ENCODE data around the gene MRPL28. TPM values are rescaled to one million over a fixed set of nuclear protein-coding genes. Genes with fewer than 3 reads are reported as not detected.
A peak's percentile ranks its signal among the peaks of the same experiment; 100 is the strongest.
"Not testable (repeated sequence)": the region's sequence is repeated elsewhere in the genome, so short reads cannot be mapped to it uniquely, and the experiment has no call there.

The MRPL28 gene
- polyA plus RNA-seq, 4 donors: 36.9 to 82.5 (median 65.4) TPM

DNA sequence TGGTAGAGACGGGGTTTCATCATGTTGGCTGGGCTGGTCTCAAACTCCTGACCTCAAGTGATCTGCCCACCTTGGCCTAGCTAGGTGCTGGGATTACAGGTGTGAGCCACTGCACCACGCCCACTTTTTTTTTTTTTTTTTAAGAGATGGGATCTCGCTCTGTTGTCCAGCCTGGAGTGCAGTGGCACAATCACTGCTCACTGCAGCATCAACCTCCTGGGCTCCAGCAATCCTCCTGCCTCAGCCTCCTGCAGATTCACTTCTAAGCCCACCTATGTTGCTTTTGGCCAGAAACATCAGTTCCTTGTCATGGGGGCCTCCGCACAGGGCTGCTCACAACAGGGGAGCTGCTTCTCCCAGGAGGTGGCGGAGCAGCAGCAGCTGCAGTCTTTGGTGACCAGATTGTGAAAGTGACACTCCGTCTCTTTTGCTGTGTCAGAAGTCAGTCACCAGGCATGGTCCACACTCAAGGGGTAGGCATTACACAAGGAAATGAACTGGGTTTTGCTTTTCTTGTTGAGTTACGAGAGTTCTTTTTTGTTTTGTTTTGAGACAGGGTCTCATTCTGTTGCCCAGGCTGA, 22.2 kb upstream of the MRPL28 start:
- no peak for DNase-seq (ENCODE audit: low read depth in 4 of 4, low spot score in 3 of 4)

DNA sequence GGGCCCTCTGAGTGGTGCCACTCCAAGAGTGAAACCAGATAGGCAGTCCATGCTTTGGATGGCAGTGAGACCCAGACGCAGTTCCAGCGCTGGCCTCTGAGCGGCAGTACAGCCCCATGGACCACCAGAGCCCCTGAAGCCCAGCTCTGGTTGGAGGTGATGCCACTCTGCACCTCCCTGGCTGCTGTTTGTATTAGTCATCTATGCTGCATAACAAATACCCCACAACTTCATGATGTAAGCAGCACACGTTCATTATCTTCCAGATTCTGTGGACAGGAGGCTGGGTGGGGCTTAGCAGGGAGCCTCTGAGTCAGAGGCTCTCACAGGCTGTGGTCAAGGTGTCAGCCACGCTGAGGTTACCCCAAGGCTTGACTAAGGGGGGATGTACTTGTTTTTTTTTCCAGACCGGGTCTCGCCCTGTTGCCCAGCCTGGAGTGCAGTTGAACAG, 21.6 kb upstream of the MRPL28 start:
- DNase-seq (ENCODE audit: low read depth in 4 of 4, low spot score in 3 of 4): no peak

DNA sequence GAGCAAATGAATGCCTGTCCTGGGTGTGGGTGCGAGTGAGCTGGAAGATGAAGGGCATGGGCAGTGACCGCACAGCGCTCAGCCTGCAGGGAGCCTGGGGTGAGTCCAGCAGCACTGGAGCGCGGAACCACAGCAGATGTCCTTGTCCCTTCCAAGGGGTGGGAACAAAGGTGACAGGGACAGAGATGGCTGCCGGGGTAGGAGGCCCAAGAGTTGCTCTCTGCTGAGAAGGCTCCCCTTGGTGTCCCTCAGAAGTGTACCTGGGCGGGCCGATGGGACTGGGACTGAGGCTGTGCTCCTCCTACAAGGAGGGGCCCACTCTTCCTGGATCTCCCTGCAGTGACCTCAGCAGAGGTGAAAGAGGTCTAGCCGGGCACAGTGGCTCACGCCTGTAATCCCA, 19.0 kb upstream of the MRPL28 start:
- no peak for DNase-seq (ENCODE audit: low read depth in 4 of 4, low spot score in 3 of 4)

DNA sequence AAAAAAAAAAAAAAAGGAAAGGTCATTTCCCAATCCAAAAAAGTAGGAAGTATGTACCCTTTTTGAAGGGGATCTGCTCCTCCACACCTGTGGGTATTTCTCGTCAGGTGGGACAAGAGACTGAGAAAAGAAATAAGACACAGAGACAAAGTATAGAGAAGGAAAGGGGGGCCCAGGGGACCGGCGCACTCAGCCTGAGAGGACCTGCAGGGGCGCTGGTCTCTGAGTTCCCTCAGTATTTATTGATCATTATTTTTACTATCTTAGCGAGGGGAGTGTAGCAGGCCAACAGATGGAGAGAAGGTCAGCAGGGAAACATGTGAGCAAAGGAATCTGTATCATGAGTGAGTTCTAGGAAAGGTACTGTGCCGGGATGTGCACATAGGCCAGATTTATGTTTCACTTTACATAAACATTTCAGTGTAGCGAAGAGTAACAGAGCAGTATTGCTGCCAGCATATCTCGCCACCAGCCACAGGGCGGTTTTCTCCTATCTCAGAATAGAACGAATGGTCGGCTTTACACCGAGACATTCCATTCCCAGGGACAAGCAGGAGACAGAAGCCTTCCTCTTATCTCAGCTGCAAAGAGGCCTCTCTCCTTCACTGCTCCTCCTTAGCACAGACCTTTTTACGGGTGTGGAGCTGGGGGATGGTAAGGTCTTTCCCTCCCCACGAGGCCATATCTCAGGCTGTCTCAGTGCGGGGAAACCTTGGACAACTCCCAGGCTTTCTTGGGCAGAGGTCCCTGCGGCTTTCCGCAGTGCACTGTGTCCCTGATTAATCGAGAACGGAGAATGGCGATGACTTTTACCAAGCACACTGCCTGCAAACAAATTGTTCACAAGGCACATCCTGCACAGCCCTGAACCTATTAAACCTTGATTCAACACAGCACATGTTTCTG, 17.7 kb upstream of the MRPL28 start:
- not testable (repeated sequence) for DNase-seq (ENCODE audit: low read depth in 4 of 4, low spot score in 3 of 4)

DNA sequence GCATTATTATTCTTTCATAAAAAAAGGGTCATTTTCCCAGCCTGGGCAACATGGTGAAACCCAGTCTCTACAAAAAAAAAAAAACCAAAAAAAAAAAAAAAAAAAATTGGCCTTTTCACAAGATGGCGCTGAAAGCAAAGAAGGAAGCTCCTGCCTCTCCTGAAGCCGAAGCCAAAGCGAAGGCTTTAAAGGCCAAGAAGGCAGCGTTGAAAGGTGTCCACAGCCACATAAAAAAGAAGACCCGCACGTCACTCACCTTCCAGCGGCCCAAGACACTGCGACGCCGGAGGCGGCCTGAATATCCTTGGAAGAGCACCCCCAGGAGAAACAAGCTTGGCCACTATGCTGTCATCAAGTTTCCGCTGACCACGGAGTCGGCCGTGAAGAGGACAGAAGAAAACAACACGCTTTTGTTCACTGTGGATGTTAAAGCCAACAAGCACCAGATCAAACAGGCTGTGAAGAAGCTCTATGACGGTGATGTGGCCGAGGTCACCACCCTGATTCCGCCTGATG, 16.4 kb upstream of the MRPL28 start:
- no peak for DNase-seq (ENCODE audit: low read depth in 4 of 4, low spot score in 3 of 4)

DNA sequence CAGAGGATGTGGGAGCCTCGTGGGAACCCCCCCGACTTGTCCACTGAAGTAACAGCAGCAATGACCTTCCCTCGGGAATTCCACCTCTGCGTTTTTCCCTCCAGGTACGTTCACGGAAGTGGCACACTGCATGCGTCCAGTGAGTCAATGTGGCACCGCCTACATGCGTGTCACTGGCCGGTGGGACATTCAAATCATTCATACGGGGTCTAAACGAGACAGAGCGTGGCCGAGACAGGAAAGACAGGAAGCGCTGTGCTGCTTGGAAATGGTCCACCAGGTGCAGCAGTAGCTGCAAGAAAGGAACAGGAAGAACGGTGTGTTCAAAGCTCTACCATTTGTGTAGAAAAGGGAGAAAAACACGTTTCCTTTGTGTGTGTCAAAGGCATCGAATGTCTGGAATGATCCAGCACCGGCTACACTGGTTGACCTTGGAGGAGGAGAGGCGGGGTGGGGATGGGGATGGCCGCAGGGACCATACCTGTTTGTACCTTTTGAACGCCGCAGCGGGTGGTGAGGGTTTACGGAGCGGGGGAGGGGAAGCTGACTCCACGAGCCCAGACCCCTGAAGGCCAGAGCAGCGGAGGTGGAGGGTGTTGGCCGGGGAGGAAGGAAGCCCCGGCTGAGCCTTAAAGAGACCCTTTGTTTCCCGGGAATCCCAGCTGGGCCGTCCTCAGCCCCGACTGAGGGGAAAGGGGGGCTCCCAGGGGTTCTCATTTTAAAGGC, 13.2 kb upstream of the MRPL28 start:
- peak in 1 of 4 donors; percentile 67 for DNase-seq (ENCODE audit: low read depth in 4 of 4, low spot score in 3 of 4)

DNA sequence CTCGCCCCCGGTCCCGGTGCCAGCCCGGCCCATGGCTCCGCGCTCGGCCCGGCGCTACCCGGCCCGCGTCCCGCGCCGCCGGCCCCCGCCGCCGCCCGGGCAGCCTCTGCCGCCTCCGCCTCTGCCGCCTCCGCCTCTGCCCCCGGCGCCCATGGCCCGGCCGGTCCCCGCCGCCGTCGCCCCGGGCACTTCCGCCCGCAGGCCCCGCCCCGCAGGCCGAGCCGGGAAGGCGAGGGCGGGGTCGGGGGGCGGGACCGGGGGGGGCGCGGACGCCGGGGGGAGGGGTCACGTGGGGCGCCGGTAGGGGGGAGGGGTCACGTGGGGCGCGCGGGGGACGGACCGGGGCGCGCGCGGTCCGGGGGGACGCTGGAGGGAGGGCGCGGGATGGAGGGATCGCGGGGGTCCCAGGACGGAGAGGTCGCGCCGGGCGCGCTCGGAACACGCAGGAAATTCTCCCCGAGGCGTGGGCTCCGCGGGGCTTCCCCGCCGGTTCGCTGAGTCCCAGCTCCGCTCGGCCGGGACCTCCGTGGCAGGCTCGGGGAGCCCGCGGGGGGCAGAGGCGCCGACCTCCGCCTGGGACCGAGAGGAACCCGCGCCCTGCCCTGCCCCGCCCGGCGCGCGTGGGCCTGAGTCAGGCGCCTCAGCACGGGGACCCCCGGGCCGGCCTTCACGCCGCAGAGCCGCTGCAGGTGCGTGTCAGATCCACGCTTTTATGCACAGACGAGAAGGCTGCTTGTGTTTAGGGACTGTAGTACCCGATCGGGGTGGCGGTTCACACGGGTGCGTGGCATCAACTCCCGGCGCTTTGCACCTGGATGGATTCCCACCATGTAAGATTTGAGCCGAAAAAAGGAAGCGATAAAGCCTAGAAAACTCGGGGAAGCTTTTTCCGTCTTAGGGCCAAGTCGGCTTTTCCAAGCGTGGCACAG, 11.7 kb upstream of the MRPL28 start, which contains the start of gene PGAP6:
Gene PGAP6 (minus strand): TSS at position 190 of the 929 bp plus-strand sequence. CDS start 157 bp downstream, at position 33.
- no peak for DNase-seq (ENCODE audit: low read depth in 4 of 4, low spot score in 3 of 4)

DNA sequence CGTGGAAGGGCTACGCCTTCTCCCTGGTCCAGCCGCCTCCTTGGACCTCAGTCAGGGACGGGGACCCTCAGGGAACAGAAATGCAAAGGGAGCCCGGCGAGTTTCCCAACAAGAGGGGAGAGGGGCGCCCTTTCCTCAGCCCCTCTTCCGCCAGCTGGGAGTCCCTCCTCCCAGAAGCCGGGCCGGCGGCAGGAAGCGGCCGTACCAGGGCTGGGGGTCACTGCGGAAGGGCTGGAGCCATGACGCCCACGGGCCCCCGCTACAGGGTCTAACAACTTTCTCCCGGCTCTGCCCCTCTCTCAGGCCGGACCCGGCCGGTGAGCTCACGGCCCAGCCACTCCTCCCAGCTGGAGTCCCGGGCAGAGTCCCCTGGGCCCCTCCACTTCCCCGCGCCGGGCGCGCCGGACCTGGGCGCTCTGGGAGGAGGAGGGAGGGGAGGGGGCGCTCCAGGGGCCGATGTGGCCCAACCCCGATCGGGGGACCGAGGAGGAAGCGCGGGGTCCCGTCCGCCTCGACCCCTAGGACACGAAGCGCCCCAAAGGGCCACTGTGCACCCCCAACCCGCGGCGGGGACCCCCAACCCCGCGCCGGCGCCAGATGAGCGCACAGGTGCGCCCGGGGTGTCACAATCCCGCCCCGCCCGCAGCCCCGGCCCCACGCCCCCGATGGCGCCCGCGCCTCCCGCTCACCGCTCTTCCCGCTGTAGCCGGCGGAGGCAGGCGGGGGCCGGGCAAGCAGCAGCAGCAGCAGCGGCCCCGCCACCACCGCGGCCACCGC, 10.9 kb upstream of the MRPL28 start:
- no peak for DNase-seq (ENCODE audit: low read depth in 4 of 4, low spot score in 3 of 4)

DNA sequence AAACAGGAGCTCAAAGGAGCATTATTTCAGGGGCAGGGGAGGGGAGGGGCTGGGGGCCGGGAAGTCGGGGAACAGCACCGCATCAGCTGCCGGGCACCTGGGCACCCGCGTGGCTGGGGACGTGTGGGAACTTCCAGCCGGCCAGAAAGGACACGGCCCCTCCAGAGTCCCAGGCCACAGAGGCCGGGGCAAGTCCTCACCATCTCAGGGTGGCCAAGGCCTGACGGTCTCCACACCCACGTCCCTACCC, 10.3 kb upstream of the MRPL28 start:
- DNase-seq (ENCODE audit: low read depth in 4 of 4, low spot score in 3 of 4): no peak

DNA sequence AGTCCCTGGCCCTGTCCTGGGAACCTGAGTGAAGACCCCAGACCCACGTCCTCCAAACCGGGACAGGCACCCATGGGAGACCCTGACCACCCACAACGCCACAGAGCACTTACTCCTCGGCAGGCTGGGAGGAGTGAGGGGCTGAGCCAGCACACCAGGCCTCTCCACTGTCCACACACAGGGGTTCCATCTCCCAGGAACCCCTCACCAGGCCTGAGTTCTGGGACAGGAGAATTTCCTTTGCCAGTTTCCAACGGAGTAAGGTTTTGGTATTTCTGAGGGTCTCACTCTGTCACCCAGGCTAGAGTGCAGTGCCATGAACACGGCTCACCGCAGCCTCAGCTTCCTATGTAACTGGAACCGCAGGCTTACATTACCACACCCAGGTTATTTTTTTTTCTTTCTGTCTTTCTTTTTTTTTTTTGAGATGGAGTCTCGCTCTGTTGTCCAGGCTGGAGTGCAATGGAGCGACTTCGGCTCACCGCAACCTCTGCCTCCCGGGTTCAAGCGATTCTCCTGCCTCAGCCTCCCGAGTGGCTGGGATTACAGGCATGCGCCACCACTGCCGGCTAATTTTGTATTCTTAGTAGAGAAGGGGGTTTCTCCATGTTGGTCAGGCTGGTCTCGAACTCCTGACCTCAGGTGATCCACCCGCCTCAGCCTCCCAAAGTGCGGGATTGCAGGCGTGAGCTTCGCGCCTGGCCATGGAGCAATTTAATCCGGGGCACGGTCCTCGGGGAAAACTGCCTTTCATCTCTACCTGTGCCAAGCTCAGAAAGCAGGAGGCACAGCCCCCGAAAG, 9.8 kb upstream of the MRPL28 start:
- no peak for DNase-seq (ENCODE audit: low read depth in 4 of 4, low spot score in 3 of 4)

DNA sequence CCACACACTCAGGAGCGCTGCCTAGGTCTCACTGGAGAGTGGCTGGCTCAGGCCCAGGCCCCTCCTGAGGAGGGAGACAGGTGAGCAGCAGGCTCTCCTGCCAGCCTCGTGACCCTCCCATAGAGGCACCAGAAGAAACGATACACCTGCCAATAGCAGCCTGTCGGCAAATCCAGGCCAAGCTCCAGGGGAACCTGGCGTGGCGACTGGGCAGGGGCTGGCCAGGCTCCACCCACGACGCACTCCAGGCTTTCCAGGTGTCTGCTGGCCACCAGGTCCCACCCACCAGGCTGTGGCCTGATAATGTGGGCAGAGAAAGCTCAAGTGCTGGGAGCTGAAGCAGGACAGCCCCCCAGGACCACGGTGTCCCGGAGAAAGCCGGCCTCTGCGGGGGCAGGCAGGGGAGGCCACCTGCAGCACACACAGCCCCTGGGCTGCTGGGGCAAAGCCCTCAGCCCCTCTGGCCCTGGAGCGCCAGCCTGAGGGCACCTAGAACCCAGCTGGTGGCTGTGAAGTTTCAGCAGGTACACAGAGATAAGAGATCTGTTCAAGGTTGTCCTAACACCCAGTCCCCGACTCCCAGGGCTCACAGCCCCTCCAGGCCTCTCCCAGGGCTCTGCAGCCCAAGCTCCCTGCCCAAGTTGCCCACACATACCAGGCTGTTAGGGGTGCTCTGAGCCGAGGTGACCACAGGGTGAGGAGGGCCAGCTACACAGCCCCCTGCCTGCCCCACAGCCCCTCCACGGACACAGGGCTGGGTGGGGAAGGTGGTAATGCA, 9.0 kb upstream of the MRPL28 start:
- DNase-seq (ENCODE audit: low read depth in 4 of 4, low spot score in 3 of 4): no peak

DNA sequence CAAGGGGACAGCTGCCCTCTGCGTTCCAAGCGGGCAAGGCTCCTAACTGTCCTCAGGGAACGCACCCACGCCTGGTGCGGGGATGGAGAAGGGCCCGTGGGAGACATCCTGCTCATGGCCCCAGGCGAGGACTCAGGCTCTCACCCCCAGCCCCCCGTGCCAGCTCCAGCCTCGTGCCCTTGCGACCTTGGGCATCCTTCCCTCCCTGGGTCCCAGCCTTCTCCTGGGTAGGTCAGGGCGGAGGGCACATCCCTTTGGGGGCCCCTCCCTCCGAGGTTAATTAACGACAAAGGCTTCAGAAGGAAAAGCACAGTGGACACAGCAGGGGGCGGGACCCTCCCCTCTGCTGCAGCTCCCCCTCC, 8.5 kb upstream of the MRPL28 start:
- no peak for DNase-seq (ENCODE audit: low read depth in 4 of 4, low spot score in 3 of 4)

DNA sequence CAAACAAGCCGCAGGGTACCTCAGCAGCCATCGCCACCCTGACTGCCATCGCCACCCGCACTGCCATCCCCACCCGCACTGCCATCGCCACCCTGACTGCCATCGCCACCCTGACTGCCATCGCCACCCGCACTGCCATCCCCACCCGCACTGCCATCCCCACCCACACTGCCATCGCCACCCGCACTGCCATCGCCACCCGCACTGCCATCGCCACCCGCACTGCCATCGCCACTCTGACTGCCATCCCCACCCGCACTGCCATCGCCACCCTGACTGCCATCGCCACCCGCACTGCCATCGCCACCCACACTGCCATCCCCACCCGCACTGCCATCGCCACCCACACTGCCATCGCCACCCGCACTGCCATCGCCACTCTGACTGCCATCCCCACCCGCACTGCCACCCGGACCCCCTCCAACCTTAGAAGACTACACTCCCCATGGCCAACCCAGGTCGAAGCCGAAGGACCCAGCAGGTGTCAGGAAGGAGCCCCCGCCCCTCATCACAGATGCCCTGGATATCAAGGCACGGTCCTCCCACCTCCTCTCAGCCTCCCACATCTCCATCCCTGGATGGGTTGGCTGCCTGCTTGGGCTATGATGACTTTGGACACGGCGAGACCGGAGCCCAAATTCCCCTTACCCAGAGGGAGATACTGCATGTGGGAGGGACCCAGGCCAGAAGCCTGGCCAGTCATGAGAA, 7.9 kb upstream of the MRPL28 start:
- not testable (repeated sequence) for DNase-seq (ENCODE audit: low read depth in 4 of 4, low spot score in 3 of 4)

DNA sequence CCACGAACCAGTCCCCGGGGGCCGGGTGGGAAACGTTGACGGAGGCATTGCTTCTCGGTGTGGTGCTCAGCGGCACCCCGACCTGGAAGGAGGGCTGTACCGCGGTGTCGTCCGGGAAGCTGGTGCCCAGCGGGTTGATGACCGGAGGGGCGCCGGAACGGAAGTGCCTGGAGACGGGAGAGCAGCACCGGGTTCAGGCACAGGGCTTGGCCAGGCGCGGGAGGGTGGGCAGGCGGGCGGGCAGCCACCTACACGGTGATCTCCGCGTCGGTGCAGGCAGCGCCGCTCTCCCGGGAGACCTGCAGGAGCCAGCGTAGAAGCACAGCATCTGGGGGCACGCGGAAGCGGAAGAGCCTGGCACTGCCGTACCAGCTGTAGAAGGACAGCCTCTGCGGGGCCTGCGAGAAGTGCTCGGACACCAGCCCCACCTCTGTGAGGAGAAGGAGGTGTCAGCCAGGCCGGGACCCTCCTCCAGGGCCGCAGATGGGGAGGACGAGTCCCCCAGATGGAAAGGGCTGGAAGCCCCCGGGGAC, 7.1 kb upstream of the MRPL28 start:
- no peak for DNase-seq (ENCODE audit: low read depth in 4 of 4, low spot score in 3 of 4)

DNA sequence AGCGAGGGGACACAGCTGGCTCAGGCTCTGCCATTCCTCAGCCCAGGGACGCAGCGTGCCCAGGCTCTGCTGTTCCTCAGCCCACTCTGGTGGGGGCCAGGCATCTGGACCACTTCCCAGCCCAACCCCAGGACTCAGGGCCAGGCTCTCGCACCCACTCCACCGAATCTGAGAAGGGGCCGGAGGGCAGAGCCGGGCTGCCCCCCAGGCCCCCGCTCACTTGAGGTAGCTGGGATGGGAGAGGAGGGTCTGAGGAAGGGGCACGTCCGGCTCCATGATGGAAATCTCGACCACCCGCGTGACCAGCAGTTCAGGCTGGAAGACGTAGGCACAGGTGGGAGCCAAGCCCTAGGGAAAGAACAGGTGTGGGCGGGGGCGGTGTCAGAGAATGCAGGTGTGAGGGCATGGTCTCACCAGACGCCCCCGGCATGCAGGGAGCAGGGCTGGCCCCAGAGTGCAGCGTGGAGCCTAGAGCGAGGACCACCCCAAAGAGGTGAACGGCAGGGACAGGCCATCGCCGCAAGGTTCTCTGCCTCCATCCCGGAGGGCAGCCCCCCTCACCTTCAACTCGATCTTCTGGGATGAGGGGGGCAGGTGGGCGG, 6.6 kb upstream of the MRPL28 start:
- DNase-seq (ENCODE audit: low read depth in 4 of 4, low spot score in 3 of 4): no peak

DNA sequence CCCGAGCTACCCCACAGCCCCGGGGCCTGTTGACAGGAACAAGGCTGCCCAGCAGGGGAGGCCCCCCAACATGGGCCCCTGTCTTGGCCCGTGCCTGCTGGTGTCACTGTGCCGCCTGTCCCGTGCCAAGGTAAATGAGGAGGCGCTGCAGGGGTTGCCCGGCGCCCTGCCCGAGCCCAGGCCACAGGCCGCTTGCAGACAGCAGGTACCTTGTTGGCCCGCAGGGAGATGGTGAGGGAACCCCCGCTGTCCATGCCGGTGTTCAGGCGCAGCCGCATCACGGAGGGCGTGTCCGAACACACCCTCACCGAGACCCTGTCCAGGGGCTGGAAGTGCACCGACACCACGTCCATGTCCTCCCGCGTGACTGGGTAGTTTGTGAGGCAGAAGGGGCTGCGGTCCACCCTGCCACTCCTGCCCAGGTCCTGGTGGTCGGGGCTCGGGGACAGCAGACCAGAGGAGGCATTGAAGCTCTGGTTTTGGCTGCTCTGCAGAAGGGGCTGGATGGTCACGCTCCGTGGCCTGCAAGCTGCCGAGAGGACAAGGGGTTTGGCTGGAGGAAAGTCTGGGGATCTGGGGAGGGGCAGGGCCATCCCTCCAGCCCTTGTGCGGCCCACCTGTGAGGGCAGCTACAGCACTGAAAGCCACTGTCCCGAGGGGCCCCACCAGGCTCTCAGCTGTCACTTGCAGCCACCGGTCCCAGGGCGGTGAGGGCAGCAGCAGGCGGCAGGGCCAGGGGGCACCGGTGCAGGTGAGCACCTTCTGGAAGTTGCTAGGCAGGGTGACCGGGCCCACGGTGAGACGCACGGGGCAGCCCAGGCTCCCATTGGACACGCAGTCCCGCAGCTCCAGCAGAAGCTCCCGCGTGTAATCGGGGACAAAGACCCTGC, 5.8 kb upstream of the MRPL28 start:
- no peak for DNase-seq (ENCODE audit: low read depth in 4 of 4, low spot score in 3 of 4)
